Cerebellar cortex (tissue), 1 donor: ENCODE data around the gene SCARF1.

Source experiments
- DNase-seq: peaks from one replicate; pipeline ENCODE4 v3.0.0-alpha.2; 2015; ENCODE audit warnings: low spot score

The SCARF1 gene

GRCh38 chr17:1648173-1648962, 2.8 kb upstream of the SCARF1 start:
- peak; percentile 51 for DNase-seq

- DNase-seq, result no peak
Observed at GRCh38 chr17:1647802-1648171, 2.3 kb upstream of the SCARF1 start.

GRCh38 chr17:1646199-1646875, 805 bp upstream of the SCARF1 start:
- DNase-seq, result no peak

- no peak for DNase-seq
Observed at GRCh38 chr17:1644493-1645206, 882 bp downstream of the SCARF1 start.

GRCh38 chr17:1643999-1644492, 1.5 kb downstream of the SCARF1 start:
- no peak for DNase-seq

- DNase-seq, result no peak
Observed at GRCh38 chr17:1643293-1643998, 2.1 kb downstream of the SCARF1 start.

- no peak for DNase-seq
Observed at GRCh38 chr17:1641065-1641403, 4.5 kb downstream of the SCARF1 start.

GRCh38 chr17:1640329-1641064, 5.0 kb downstream of the SCARF1 start:
- DNase-seq, result no peak

- no peak for DNase-seq
Observed at GRCh38 chr17:1639549-1640180, 5.9 kb downstream of the SCARF1 start.

- no peak for DNase-seq
Observed at GRCh38 chr17:1638624-1639300, 6.8 kb downstream of the SCARF1 start.

- no peak for DNase-seq
Observed at GRCh38 chr17:1638171-1638590, 7.4 kb downstream of the SCARF1 start.

- no peak for DNase-seq
Observed at GRCh38 chr17:1636732-1637285, 8.7 kb downstream of the SCARF1 start.

- no peak for DNase-seq
Observed at GRCh38 chr17:1635675-1636465, 9.7 kb downstream of the SCARF1 start.

GRCh38 chr17:1634841-1635650, 10.5 kb downstream of the SCARF1 start:
- no peak for DNase-seq

- DNase-seq, result no peak
Observed at GRCh38 chr17:1630662-1631061, 14.9 kb downstream of the SCARF1 start.

GRCh38 chr17:1629504-1630310, 15.8 kb downstream of the SCARF1 start:
- DNase-seq, result peak; percentile 40

GRCh38 chr17:1628856-1629503, 16.6 kb downstream of the SCARF1 start:
- DNase-seq, result peak; percentile 97
